GM08714 (cell line): ENCODE measurements around the gene SLC35A4.
A peak's percentile ranks its signal among the peaks of the same experiment; 100 is the strongest.

Experiments used
- H3K4me3 ChIP-seq: fragments of 200-500 bp; sonication (Bioruptor generic); 2 replicates; pipeline ENCODE4 v1.5.1; 2014; ENCODE audit warnings: mild to moderate bottlenecking, low read length, inconsistent platforms
- ZNF274 ChIP-seq: IDR thresholded peaks from 2 replicates; pipeline ENCODE4 v1.6.1; 2012; ENCODE audit warnings: mild to moderate bottlenecking, low read depth, low read length

SLC35A4 gene

GRCh38 chr5:140564196-140565023 lies at the start of gene SLC35A4, which contains the start of gene APBB3:
SLC35A4 (plus strand) TSS chr5:140564828; CDS start chr5:140567170, 2,342 bp downstream.
APBB3 (minus strand) TSS chr5:140564598; CDS start chr5:140564245, 353 bp downstream.
- peak within 1 kb of the TSS; percentile 91 for H3K4me3 ChIP-seq
- no peak for TF ChIP-seq ZNF274

GRCh38 chr5:140524003-140524402 lies 40.6 kb upstream of the SLC35A4 start:
- H3K4me3 ChIP-seq, result no peak overlapping the region
- no peak for TF ChIP-seq ZNF274

- H3K4me3 ChIP-seq, result no peak overlapping the region
- TF ChIP-seq ZNF274, result no peak
Observed at GRCh38 chr5:140540227-140540626, 24.4 kb upstream of the SLC35A4 start.

- no peak overlapping the region for H3K4me3 ChIP-seq
- no peak for TF ChIP-seq ZNF274
Observed at GRCh38 chr5:140542972-140543371, 21.7 kb upstream of the SLC35A4 start.

- no peak overlapping the region for H3K4me3 ChIP-seq
- no peak for TF ChIP-seq ZNF274
Observed at GRCh38 chr5:140544986-140545385, 19.6 kb upstream of the SLC35A4 start.

GRCh38 chr5:140545606-140546005 lies 19.0 kb upstream of the SLC35A4 start:
- H3K4me3 ChIP-seq, result no peak overlapping the region
- no peak for TF ChIP-seq ZNF274

GRCh38 chr5:140546851-140547507 lies 17.6 kb upstream of the SLC35A4 start:
- no peak for TF ChIP-seq ZNF274
- no peak overlapping the region; the same call in 1 of the 2 replicates for H3K4me3 ChIP-seq

GRCh38 chr5:140547508-140548299 lies 16.9 kb upstream of the SLC35A4 start, which contains the start of gene EIF4EBP3:
EIF4EBP3 (plus strand) TSS chr5:140547662; CDS start chr5:140547738, 76 bp downstream.
- TF ChIP-seq ZNF274, result no peak
- H3K4me3 ChIP-seq, result no peak within 1 kb of the TSS; the same call in 1 of the 2 replicates

GRCh38 chr5:140548300-140548688 lies 16.3 kb upstream of the SLC35A4 start:
- TF ChIP-seq ZNF274, result no peak
- no peak overlapping the region; the same call in 1 of the 2 replicates for H3K4me3 ChIP-seq

GRCh38 chr5:140548791-140549190 lies 15.8 kb upstream of the SLC35A4 start:
- no peak for TF ChIP-seq ZNF274
- no peak overlapping the region for H3K4me3 ChIP-seq

GRCh38 chr5:140549237-140550144 lies 15.1 kb upstream of the SLC35A4 start:
- no peak for TF ChIP-seq ZNF274
- H3K4me3 ChIP-seq, result no peak overlapping the region

GRCh38 chr5:140550147-140551079 lies 14.2 kb upstream of the SLC35A4 start:
- H3K4me3 ChIP-seq, result no peak overlapping the region
- no peak for TF ChIP-seq ZNF274
